ENCODE measurements around the gene PTPRM. TPM values are rescaled to one million over a fixed set of nuclear protein-coding genes. Genes with fewer than 3 reads are reported as not detected.

Gene PTPRM
- total RNA-seq, 1 experiment from 2014 or later, result 14.5 TPM

- Histone ChIP-seq H3K4me2 (ENCODE audit: low read length) (peak overlapping the region; percentile 71), H3K27me3 (ENCODE audit: insufficient read depth, low read length) (no peaks in the 10 kb centered on the region), H3K9me2 (ENCODE audit: insufficient read depth) (no peaks in the 10 kb centered on the region), H3K4me1 (ENCODE audit: control insufficient read depth in 1 of 2, insufficient read depth in 2 of 2, low read length in 2 of 2) (peaks cover 4 to 8% of the 10 kb centered on the region in 2 experiments; a peak in 2 of 4 replicates), H3K4me3 (replicated peaks in 1 of 2; ENCODE audit: low read depth in 1 of 2, low read length in 2 of 2) (peak overlapping the region; percentile 17 to 21; a peak in 2 of 4 replicates), H3K27ac (ENCODE audit: low read depth, low read length) (no peak overlapping the region), H3K36me3 (ENCODE audit: control insufficient read depth in 1 of 2, insufficient read depth in 2 of 2, low read length in 2 of 2) (no peaks in the 10 kb centered on the region), H3K9me3 (ENCODE audit: control insufficient read depth in 1 of 2, insufficient read depth in 1 of 2, low read depth in 1 of 2, low read length in 2 of 2) (no peaks in the 10 kb centered on the region), H2AFZ (ENCODE audit: low read depth, low read length, poor library complexity, severe bottlenecking) (no peak overlapping the region), H3K9ac (ENCODE audit: low read length) (no peak overlapping the region), H3K79me2 (ENCODE audit: insufficient read depth, low read length) (no peaks in the 10 kb centered on the region), H4K20me1 (ENCODE audit: insufficient read depth) (no peaks in the 10 kb centered on the region)
- ChIA-PET CTCF (no interaction called here), RAD21 (ENCODE audit: low non-redundant PET in 1 of 2, low total read pairs in 2 of 2, uncharacterized antibody in 2 of 2, unreplicated experiment in 2 of 2) (interaction anchor here in 1 of 2 experiments (0.6 kb wide), 1 partner anchor 109 kb away, joined by 6 read pairs; no protein-coding TSS in a partner anchor), POLR2A (no interaction called here)
- peak; percentile 7 for DNase-seq (ENCODE audit: low read depth, low spot score)
- intact Hi-C loops (cut with micrococcal nuclease), result no loop called here
- TF ChIP-seq MAX (IDR thresholded peaks at IDR 0.05) (0 out of 2 replicates have a peak, but pooled peaks have one; percentile 14), CTCF (IDR thresholded peaks at IDR 0.05 in 2 of 3, conservative IDR thresholded peaks at IDR 0.05 in 1 of 3; ENCODE audit: borderline replicate concordance in 1 of 3, insufficient read depth in 1 of 3, low read depth in 2 of 3, low read length in 2 of 3) (peak; percentile 34 to 74 (median 69); a peak in 5 of 6 replicates), SIN3A (IDR thresholded peaks at IDR 0.05; ENCODE audit: low read depth) (no peak), EZH2 (IDR thresholded peaks at IDR 0.05) (no peak), EZH2phosphoT487 (IDR thresholded peaks at IDR 0.05; ENCODE audit: borderline replicate concordance) (no peak), ELF1 (IDR thresholded peaks at IDR 0.05; ENCODE audit: borderline replicate concordance, low read depth) (no peak)
- ATAC-seq, result peak; percentile 96
- no TSS peak for BruUV-seq (replicated peaks)
These were observed 800.3 kb downstream of the PTPRM start for GRCh38 chr18:8367217-8367988.

Measured in HCT116 (cell line).